Brain microvascular endothelial cell (primary cell): ENCODE measurements around the gene SLC26A1.

Source experiments
- DNase-seq: peaks from one replicate; pipeline ENCODE4 v3.0.0-alpha.2; 2020
- H3K27ac ChIP-seq: fragments of 250-450 bp; sonication (Bioruptor Pico); 2 replicates; pipeline ENCODE4 v1.5.1; 2020; ENCODE audit warnings: mild to moderate bottlenecking, moderate library complexity
- H3K27me3 ChIP-seq: fragments of 250-450 bp; sonication (Bioruptor Pico); replicated peaks from 2 replicates; pipeline ENCODE4 v1.5.1; 2020; ENCODE audit warnings: mild to moderate bottlenecking
- H3K36me3 ChIP-seq: fragments of 250-450 bp; sonication (Bioruptor Pico); replicated peaks from 2 replicates; pipeline ENCODE4 v1.5.1; 2020; ENCODE audit warnings: mild to moderate bottlenecking
- H3K4me3 ChIP-seq: 2 replicates; pipeline ENCODE4 v1.5.1; 2011; ENCODE audit warnings: low read depth, mild to moderate bottlenecking, control low read depth, low read length, moderate library complexity
- CTCF ChIP-seq: IDR thresholded peaks from 2 replicates; pipeline ENCODE4 v1.5.1; 2011; ENCODE audit warnings: low read depth, mild to moderate bottlenecking, moderate library complexity, low read length, control low read depth, inconsistent platforms; ENCODE audit errors: missing control alignments
- in situ Hi-C: cut with HindIII; loops from 2 replicates; pipeline ENCODE4 v1.10.0; 2017; ENCODE audit warnings: low sequenced_read_pairs, low pct_ligation_motif_present

The SLC26A1 gene

GRCh38 chr4:1014291-1015167, 21.3 kb upstream of the SLC26A1 start:
- no peak overlapping the region for H3K27ac ChIP-seq
- peaks cover 4% of the 10 kb centered on the region for H3K36me3 ChIP-seq
- in situ Hi-C loops, result no loop called here
- TF ChIP-seq CTCF, result no peak
- H3K4me3 ChIP-seq, result no peak overlapping the region
- no peak for DNase-seq
- no peaks in the 10 kb centered on the region for H3K27me3 ChIP-seq

GRCh38 chr4:1013225-1014073, 20.2 kb upstream of the SLC26A1 start:
- no peak overlapping the region for H3K27ac ChIP-seq
- H3K36me3 ChIP-seq, result peaks cover 4% of the 10 kb centered on the region
- DNase-seq, result no peak
- peaks cover 7% of the 10 kb centered on the region for H3K27me3 ChIP-seq
- no peak for TF ChIP-seq CTCF
- in situ Hi-C loops, result no loop called here
- no peak overlapping the region for H3K4me3 ChIP-seq

GRCh38 chr4:1012034-1012739, 19.0 kb upstream of the SLC26A1 start:
- Histone ChIP-seq H3K27ac (no peak overlapping the region), H3K4me3 (peak overlapping the region; percentile 57), H3K36me3 (peaks cover 4% of the 10 kb centered on the region), H3K27me3 (peaks cover 14% of the 10 kb centered on the region)
- TF ChIP-seq CTCF, result no peak
- DNase-seq, result no peak
- in situ Hi-C loops, result no loop called here

GRCh38 chr4:1011666-1012033, 18.4 kb upstream of the SLC26A1 start:
- TF ChIP-seq CTCF, result no peak
- H3K27me3 ChIP-seq, result peaks cover 14% of the 10 kb centered on the region
- in situ Hi-C loops, result no loop called here
- H3K36me3 ChIP-seq, result peaks cover 4% of the 10 kb centered on the region
- H3K27ac ChIP-seq, result no peak overlapping the region
- DNase-seq, result no peak
- peak overlapping the region; percentile 20 for H3K4me3 ChIP-seq

- peaks cover 14% of the 10 kb centered on the region for H3K27me3 ChIP-seq
- H3K4me3 ChIP-seq, result peak within 1 kb of the TSS; percentile 57
- in situ Hi-C loops, result no loop called here
- TF ChIP-seq CTCF, result no peak
- DNase-seq, result peak; percentile 71
- peaks cover 4% of the 10 kb centered on the region for H3K36me3 ChIP-seq
- no peak within 1 kb of the TSS for H3K27ac ChIP-seq
These were observed 17.9 kb upstream of the SLC26A1 start, which contains the start of gene FGFRL1 for GRCh38 chr4:1011022-1011665. FGFRL1 (plus strand) TSS chr4:1011626; CDS start chr4:1012486, 860 bp downstream.
